SK-N-SH (cell line): Measurements from ENCODE around the gene CFAP91. TPM values are rescaled to one million over a fixed set of nuclear protein-coding genes. Genes with fewer than 3 reads are reported as not detected.

Experiments used
- CTCF ChIA-PET: fragments of 300-600, 350-600 bp; formaldehyde crosslinking; extraction: SDS; loops from one replicate; lab custom pipeline; 2021; lab: Yijun Ruan, JAX
- POLR2A ChIA-PET: fragments of 350-600 bp; sonication (Branson Sonifier 250); formaldehyde crosslinking; extraction: SDS; loops from one replicate; lab custom pipeline; 2020; ENCODE audit warnings: antibody characterized with exemption, inconsistent platforms; lab: Yijun Ruan, JAX
- DNase-seq: peaks from one replicate; pipeline ENCODE4 v3.0.0; 2012
- H2AFZ ChIP-seq: fragments of 200-600 bp; sonication (generic); 2 replicates; pipeline ENCODE4 v1.8.1; 2016; ENCODE audit warnings: antibody characterized with exemption, mild to moderate bottlenecking, low read depth
- H3F3A ChIP-seq: fragments of 200-600 bp; sonication (generic); replicated peaks from 2 replicates; pipeline ENCODE3; 2016; ENCODE audit warnings: antibody characterized with exemption, mild to moderate bottlenecking; ENCODE audit not compliant: insufficient read depth
- H3K27ac ChIP-seq, 2 experiments: fragments of 200-500 bp in 1 of 2; fragments of 200-600 bp in 1 of 2; sonication (Bioruptor generic) in 1 of 2; sonication (generic), shearing (Covaris generic) in 1 of 2; 2 replicates each; pipeline versions ENCODE4 v1.5.1 to v1.6.1; 2014 to 2016; ENCODE audit warnings: low read depth in 2 of 2, inconsistent platforms in 1 of 2, low read length in 1 of 2, mild to moderate bottlenecking in 1 of 2, mixed read lengths in 1 of 2
- H3K27me3 ChIP-seq: fragments of 200-600 bp; sonication (generic), shearing (Covaris generic); 2 replicates; pipeline ENCODE4 v1.6.1; 2016; ENCODE audit warnings: mixed run types; ENCODE audit not compliant: insufficient read depth
- H3K36me3 ChIP-seq, 2 experiments: fragments of 200-500 bp in 1 of 2; fragments of 200-600 bp in 1 of 2; sonication (Bioruptor generic) in 1 of 2; sonication (generic) in 1 of 2; replicated peaks in 1 of 2; 2 replicates each; pipeline versions ENCODE3 to v1.5.1; 2014 to 2016; ENCODE audit warnings: low read length in 1 of 2, mild to moderate bottlenecking in 1 of 2; ENCODE audit not compliant: insufficient read depth in 2 of 2, control insufficient read depth in 1 of 2
- H3K4me1 ChIP-seq, 2 experiments: fragments of 200-500 bp in 1 of 2; fragments of 200-600 bp in 1 of 2; sonication (Bioruptor generic) in 1 of 2; sonication (generic), shearing (Covaris generic) in 1 of 2; 2 replicates each; pipeline versions ENCODE4 v1.5.1 to v1.6.1; 2014 to 2016; ENCODE audit warnings: low read depth in 1 of 2, low read length in 1 of 2, mixed run types in 1 of 2; ENCODE audit not compliant: insufficient read depth in 2 of 2, control insufficient read depth in 1 of 2
- H3K4me2 ChIP-seq: fragments of 200-600 bp; sonication (generic), shearing (Covaris generic); 2 replicates; pipeline ENCODE4 v1.6.1; 2017; ENCODE audit warnings: mixed run types
- H3K4me3 ChIP-seq, 2 experiments: fragments of 200-500 bp in 1 of 2; fragments of 200-600 bp in 1 of 2; sonication (Bioruptor generic) in 1 of 2; sonication (generic), shearing (Covaris generic) in 1 of 2; 2 replicates each; pipeline versions ENCODE4 v1.5.1 to v1.8.1; 2014 to 2016; ENCODE audit warnings: low read depth in 2 of 2, inconsistent platforms in 1 of 2, low read length in 1 of 2, mild to moderate bottlenecking in 1 of 2, mixed read lengths in 1 of 2, moderate library complexity in 1 of 2
- H3K79me2 ChIP-seq: fragments of 200-600 bp; sonication (generic); 2 replicates; pipeline ENCODE4 v1.8.1; 2017; ENCODE audit warnings: mild to moderate bottlenecking; ENCODE audit not compliant: insufficient read depth
- H3K9ac ChIP-seq: fragments of 200-600 bp; sonication (generic); 2 replicates; pipeline ENCODE4 v1.6.1; 2017; ENCODE audit warnings: mixed run types
- H3K9me2 ChIP-seq: fragments of 200-600 bp; sonication (generic); 2 replicates; pipeline ENCODE4 v1.6.1; 2017; ENCODE audit warnings: mixed run types
- H3K9me3 ChIP-seq: fragments of 200-600 bp; sonication (generic); 2 replicates; pipeline ENCODE4 v1.6.1; 2017; ENCODE audit warnings: mixed run types, mild to moderate bottlenecking, moderate library complexity
- H4K20me1 ChIP-seq: fragments of 200-600 bp; sonication (generic); 2 replicates; pipeline ENCODE4 v1.6.1; 2017; ENCODE audit warnings: mild to moderate bottlenecking, mixed run types; ENCODE audit not compliant: insufficient read depth
- ELF1 ChIP-seq: IDR thresholded peaks from 2 replicates; pipeline ENCODE4 v1.4.0; 2012
- EP300 ChIP-seq, 2 experiments: IDR thresholded peaks; 2 replicates each; pipeline versions ENCODE4 v1.4.0 to v1.6.1; 2012; ENCODE audit warnings: borderline replicate concordance in 1 of 2, low read depth in 1 of 2, low read length in 1 of 2
- GABPA ChIP-seq: IDR thresholded peaks from 2 replicates; pipeline ENCODE4 v1.4.0; 2012; ENCODE audit warnings: low read depth, mild to moderate bottlenecking
- GATA2 ChIP-seq: sonication (generic); formaldehyde crosslinking; IDR thresholded peaks from 2 replicates; pipeline ENCODE4 v1.5.0; 2020; ENCODE audit warnings: mild to moderate bottlenecking, missing genetic modification reagents
- RFX5 ChIP-seq: IDR thresholded peaks from 2 replicates; pipeline ENCODE4 v1.6.1; 2012; ENCODE audit warnings: mild to moderate bottlenecking, improper control_type of control experiment, low read length
- TAF1 ChIP-seq: IDR thresholded peaks from 2 replicates; pipeline ENCODE4 v1.6.1; 2012; ENCODE audit warnings: low read depth, mild to moderate bottlenecking, low read length, moderate library complexity, borderline replicate concordance
- USF1 ChIP-seq: IDR thresholded peaks from 2 replicates; pipeline ENCODE4 v1.4.0; 2012; ENCODE audit warnings: low read depth, borderline replicate concordance
- YY1 ChIP-seq: IDR thresholded peaks from 2 replicates; pipeline ENCODE4 v1.4.0; 2012; ENCODE audit warnings: low read depth, mild to moderate bottlenecking
- WGBS: methylation state at CpG from one replicate; pipeline ENCODE4 v1.1.6; 2017; ENCODE audit warnings: low lambda C conversion rate; 5-methylcytosine and 5-hydroxymethylcytosine counted together
- polyA plus RNA-seq, 3 experiments: library from polyadenylated mRNA; depleted of rRNA; stranded (reverse); fragments of >200 nt; gene quantifications; 2 replicates each; pipeline ENCODE4 v1.2.3, GENCODE V29; 2012

The CFAP91 gene
- polyA plus RNA-seq, 1 of the 3 experiments (the other 2 are of a cell fraction) = 3.7 TPM

GRCh38 chr3:119700269-119700919 is 2.4 kb upstream of the CFAP91 start:
- ChIA-PET CTCF (interaction anchor here (1.0 to 1.2 kb wide), 2 partner anchors 10 to 19 kb away, joined by 3 to 4 read pairs; no protein-coding TSS in a partner anchor), POLR2A (no interaction called here)
- Histone ChIP-seq H3K9ac (no peak overlapping the region), H4K20me1 (no peaks in the 10 kb centered on the region), H3K27me3 (no peaks in the 10 kb centered on the region), H2AFZ (peak overlapping the region; percentile 50; the same call in 1 of the 2 replicates), H3K4me2 (no peak overlapping the region), H3K4me1 (peaks cover 0 to 2% of the 10 kb centered on the region in 2 experiments; a peak in 3 of 4 replicates), H3F3A (peaks cover 4% of the 10 kb centered on the region), H3K36me3 (no peaks in the 10 kb centered on the region), H3K9me3 (no peaks in the 10 kb centered on the region), H3K4me3 (no peak overlapping the region), H3K79me2 (no peaks in the 10 kb centered on the region), H3K27ac (no peak overlapping the region), H3K9me2 (no peaks in the 10 kb centered on the region)
- WGBS = 95% methylated on average over 4 of the region's 4 CpGs
- TF ChIP-seq USF1 (no peak), ELF1 (peak; percentile 44)
- DNase-seq = no peak

GRCh38 chr3:119700920-119701734 is 1.7 kb upstream of the CFAP91 start:
- Histone ChIP-seq H4K20me1 (no peaks in the 10 kb centered on the region), H3K4me1 (peaks cover 0 to 2% of the 10 kb centered on the region in 2 experiments; a peak in 3 of 4 replicates), H3K9me3 (no peaks in the 10 kb centered on the region), H3K27ac (no peak overlapping the region), H3K4me2 (no peak overlapping the region), H3K27me3 (no peaks in the 10 kb centered on the region), H3K4me3 (no peak overlapping the region), H3K9ac (no peak overlapping the region), H3K9me2 (no peaks in the 10 kb centered on the region), H3K79me2 (no peaks in the 10 kb centered on the region), H3F3A (peaks cover 4% of the 10 kb centered on the region), H2AFZ (peak overlapping the region; percentile 5; the same call in 1 of the 2 replicates), H3K36me3 (no peaks in the 10 kb centered on the region)
- DNase-seq = no peak
- WGBS = 92% methylated on average over 22 of the region's 22 CpGs
- TF ChIP-seq YY1 (no peak), RFX5 (no peak), EP300 (IDR thresholded peaks at IDR 0.05; ENCODE audit: borderline replicate concordance in 1 of 2, low read depth in 1 of 2, low read length in 1 of 2) (no peak), GABPA (no peak), TAF1 (no peak), GATA2 (CRISPR knock-in tag) (no peak)
- ChIA-PET CTCF (interaction anchor here (1.0 to 1.2 kb wide), 2 partner anchors 11 to 20 kb away, joined by 3 to 4 read pairs; no protein-coding TSS in a partner anchor), POLR2A (no interaction called here)
